Measurements from ENCODE around the gene CBFA2T3. TPM values are rescaled to one million over a fixed set of nuclear protein-coding genes. Genes with fewer than 3 reads are reported as not detected.
A peak's percentile ranks its signal among the peaks of the same experiment; 100 is the strongest.

The CBFA2T3 gene
- total and polyA plus RNA-seq, 2 donors (not counting 1 experiment from before 2014, with no cell fraction given) = 40.8 to 58.3 TPM

DNA sequence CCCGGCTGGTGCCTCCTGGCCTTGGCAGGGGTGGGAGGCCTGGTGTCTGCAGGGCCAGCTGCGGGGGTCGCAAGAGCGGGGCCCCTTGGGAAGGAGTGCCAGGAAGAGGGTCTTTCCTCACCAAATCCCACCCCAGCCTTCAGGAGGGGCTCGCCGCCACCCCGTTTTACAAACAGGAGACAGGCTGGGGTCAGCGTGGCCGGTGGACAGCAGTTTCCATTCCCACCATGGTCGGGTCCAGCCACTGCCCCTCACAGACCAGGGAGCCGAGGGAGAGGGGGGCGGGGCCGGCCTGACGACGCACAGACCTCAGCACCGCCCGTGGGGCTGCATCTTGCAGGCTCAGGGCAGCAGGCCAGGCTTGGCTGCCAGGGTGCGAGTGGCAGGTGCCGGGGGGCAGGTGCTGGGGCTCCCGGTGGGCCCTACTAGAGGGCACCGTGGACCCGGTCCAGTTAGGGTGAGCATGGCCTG lies 7.6 kb downstream of the CBFA2T3 start:
- H3K27me3 Mint-ChIP-seq = no peaks in the 10 kb centered on the region
- peaks cover 0 to 7% of the 10 kb centered on the region in 2 experiments for H3K36me3 ChIP-seq (replicated peaks in 1 of 2; ENCODE audit: control extremely low read depth in 1 of 2, control insufficient read depth in 1 of 2, extremely low read depth in 1 of 2, insufficient read depth in 2 of 2, low read length in 1 of 2)
- no peaks in the 10 kb centered on the region for H3K27me3 ChIP-seq (replicated peaks in 1 of 4; ENCODE audit: control extremely low read depth in 1 of 4, control insufficient read depth in 3 of 4, insufficient read depth in 4 of 4, low read length in 3 of 4)
- H2AFZ ChIP-seq (ENCODE audit: insufficient read depth, low read depth, low read length, poor library complexity, severe bottlenecking) = no peak overlapping the region
- POLR2A ChIA-PET = interaction anchor here (1.5 to 4.8 kb wide), 5 partner anchors 8 to 129 kb away, joined by 5 to 53 read pairs (median 7); partner anchors contain the start of gene CBFA2T3
- peak overlapping the region; percentile 88 for H3K4me2 ChIP-seq (replicated peaks; ENCODE audit: low read depth, low read length, poor library complexity, severe bottlenecking)
- no peak overlapping the region for H3K4me3 ChIP-seq (ENCODE audit: control extremely low read depth in 1 of 5, extremely low read depth in 1 of 5, insufficient read depth in 1 of 5, low read depth in 2 of 5, low read length in 4 of 5)
- H3K79me2 ChIP-seq (ENCODE audit: control insufficient read depth, insufficient read depth, low read length) = peaks cover 91% of the 10 kb centered on the region
- ATAC-seq (ENCODE audit: low read depth) (no peak), DNase-seq (peak; percentile 49)
- peaks cover 94% of the 10 kb centered on the region for H3K4me1 Mint-ChIP-seq
- H3K27ac ChIP-seq (ENCODE audit: low read length in 2 of 2) = peak overlapping the region; percentile 77 to 91
- CTCF ChIA-PET = interaction anchor here (1.3 to 1.6 kb wide), 2 partner anchors 9 to 13 kb away, joined by 3 to 10 read pairs; no protein-coding TSS in a partner anchor
- peaks cover 0 to 4% (median 0%) of the 10 kb centered on the region in 3 donors for H3K9me3 ChIP-seq (ENCODE audit: control extremely low read depth in 1 of 3, control insufficient read depth in 2 of 3, insufficient read depth in 1 of 3, low read length in 2 of 3)
- intact Hi-C loops (cut with micrococcal nuclease) = no loop called here
- 59% methylated on average over 16 of the region's 22 CpGs for WGBS (ENCODE audit: insufficient coverage)
- H3K9ac ChIP-seq (ENCODE audit: low read length) = no peak overlapping the region
- peak overlapping the region; percentile 94 for H3K27ac Mint-ChIP-seq
- H3K4me3 Mint-ChIP-seq = peak overlapping the region; percentile 85
- peaks cover 90 to 93% of the 10 kb centered on the region in 2 donors for H3K4me1 ChIP-seq (ENCODE audit: control insufficient read depth in 2 of 2, insufficient read depth in 2 of 2, low read length in 2 of 2)
- H3K9me3 Mint-ChIP-seq (ENCODE audit: insufficient read depth) = no peaks in the 10 kb centered on the region
- TF ChIP-seq EZH2 (IDR thresholded peaks at IDR 0.05; ENCODE audit: borderline replicate concordance, insufficient read depth, low read depth, low read length, poor library complexity, severe bottlenecking) (no peak), CTCF (IDR thresholded peaks at IDR 0.05) (no peak)
- peaks cover 41% of the 10 kb centered on the region for H4K20me1 ChIP-seq (ENCODE audit: control insufficient read depth, insufficient read depth, low read length, poor library complexity, severe bottlenecking)

Data from B cell (primary cell).